Measurements from ENCODE around the gene LRRC23.

GRCh38 chr12:6860116-6860515 is 44.5 kb upstream of the LRRC23 start:
- TF ChIP-seq POLR2A (IDR thresholded peaks at IDR 0.05; ENCODE audit: low read length) (no peak), GATA1 (IDR thresholded peaks at IDR 0.05; ENCODE audit: low read depth, low read length) (no peak)
